Erythroblast (primary cell): ENCODE data around the gene SCN3A.

Experiments used
- GATA1 ChIP-seq: IDR thresholded peaks from 2 replicates; pipeline ENCODE4 v1.6.1; 2011; ENCODE audit warnings: low read depth, mild to moderate bottlenecking, control low read depth, low read length, moderate library complexity
- POLR2A ChIP-seq: IDR thresholded peaks from 2 replicates; pipeline ENCODE4 v1.6.1; 2011; ENCODE audit warnings: mild to moderate bottlenecking, low read length

DNA sequence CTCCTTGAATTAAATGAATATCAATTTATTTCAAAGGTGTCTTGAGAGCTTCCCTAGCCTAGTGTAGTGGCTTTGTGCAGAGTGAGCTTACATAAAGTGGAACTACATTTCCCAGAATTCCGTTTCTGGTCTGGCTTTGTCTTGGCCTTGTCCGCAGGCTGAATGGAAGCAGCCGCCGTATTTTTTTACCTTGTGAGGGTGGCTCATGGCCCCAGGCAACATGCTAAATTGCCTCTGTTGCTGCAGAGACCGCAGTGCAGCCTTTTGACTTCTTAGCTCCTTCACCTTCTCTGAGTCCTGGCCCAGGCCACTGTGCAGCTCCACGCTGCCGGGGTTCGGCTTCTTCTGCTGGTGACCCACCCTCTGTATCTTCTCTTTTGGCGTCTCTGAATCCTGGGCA lies 133.8 kb downstream of the SCN3A start:
- TF ChIP-seq POLR2A, result no peak
- TF ChIP-seq GATA1, result no peak
